GM19099 (cell line): ENCODE results near the gene TMEM183A.

Experiments
- POLR2A ChIP-seq: IDR thresholded peaks from 3 replicates; pipeline ENCODE4 v1.6.1; 2011; ENCODE audit warnings: low read depth; ENCODE audit not compliant: insufficient read length; ENCODE audit errors: extremely low read depth

TMEM183A gene

GRCh38 chr1:203037509-203038190 is 30.5 kb downstream of the TMEM183A start:
- no peak for TF ChIP-seq POLR2A

DNA sequence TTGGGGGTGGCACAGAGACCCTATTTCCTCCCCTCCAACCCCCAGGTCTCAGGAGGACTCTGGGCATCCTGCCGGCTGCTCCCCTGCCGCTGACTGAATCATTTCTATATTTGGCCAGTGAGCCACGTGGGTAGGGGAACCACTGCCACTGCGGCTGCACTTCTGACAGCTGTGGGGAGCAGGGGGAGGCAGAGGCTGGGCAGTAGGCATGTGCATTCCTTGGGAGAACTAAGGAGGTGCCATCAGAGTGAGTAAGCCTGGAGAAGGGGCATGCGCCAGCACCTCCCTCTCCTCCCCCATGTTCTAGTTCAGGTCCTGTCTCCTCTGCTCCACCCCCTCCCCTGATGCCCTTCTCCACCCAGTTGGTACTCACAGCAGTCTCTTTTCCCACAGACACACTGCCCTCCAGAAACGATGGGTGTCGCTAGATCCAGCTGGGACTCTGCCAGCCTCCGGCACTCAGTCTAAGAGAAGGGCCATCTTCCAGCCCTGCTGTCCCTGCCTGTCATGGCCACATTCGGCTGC is 31.1 kb downstream of the TMEM183A start:
- no peak for TF ChIP-seq POLR2A

- TF ChIP-seq POLR2A: no peak
These were observed 31.9 kb downstream of the TMEM183A start for GRCh38 chr1:203038891-203039608.

DNA sequence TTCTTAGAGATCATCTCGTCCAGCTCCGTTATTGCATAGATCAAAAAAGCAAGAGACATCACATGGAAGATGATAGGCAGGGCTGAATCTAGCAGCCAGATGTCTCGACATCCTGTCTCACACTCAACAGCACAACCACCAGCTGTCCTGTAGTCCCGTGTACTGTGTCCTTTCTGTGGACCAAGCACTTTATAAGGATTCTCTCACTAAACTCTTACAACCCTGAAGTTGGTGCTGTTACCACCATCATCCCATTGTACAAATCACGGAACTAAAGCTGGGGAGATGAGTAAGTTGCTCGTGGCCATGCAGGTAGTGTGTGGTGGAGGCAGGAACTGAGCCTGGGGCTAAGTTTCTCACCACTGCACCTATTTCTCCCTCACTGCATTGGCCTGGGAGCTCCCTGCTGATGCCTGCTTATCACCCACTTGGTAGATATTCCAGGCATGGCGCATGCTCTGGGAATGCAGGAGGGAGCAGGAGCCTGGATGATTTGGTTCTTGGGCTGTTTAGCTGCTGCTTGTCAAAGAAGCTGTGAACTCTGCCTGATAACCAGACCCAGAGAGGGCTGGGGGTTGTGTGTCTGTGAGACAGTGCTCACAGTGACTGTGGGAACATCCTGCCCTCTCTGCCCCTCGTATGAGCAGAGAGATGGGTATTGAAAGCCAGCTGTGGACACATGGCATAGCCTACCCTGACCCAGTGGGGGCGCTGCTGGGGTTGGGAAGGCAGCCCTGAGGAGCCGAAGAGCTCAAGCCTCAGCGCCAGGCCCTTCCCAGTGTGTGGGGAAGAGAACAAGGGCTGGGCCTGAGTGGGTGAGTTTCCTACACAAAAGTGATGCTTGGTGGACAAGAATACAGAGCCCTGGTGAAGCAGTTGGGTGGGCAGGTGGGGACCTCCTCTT is 32.7 kb downstream of the TMEM183A start:
- no peak for TF ChIP-seq POLR2A

DNA sequence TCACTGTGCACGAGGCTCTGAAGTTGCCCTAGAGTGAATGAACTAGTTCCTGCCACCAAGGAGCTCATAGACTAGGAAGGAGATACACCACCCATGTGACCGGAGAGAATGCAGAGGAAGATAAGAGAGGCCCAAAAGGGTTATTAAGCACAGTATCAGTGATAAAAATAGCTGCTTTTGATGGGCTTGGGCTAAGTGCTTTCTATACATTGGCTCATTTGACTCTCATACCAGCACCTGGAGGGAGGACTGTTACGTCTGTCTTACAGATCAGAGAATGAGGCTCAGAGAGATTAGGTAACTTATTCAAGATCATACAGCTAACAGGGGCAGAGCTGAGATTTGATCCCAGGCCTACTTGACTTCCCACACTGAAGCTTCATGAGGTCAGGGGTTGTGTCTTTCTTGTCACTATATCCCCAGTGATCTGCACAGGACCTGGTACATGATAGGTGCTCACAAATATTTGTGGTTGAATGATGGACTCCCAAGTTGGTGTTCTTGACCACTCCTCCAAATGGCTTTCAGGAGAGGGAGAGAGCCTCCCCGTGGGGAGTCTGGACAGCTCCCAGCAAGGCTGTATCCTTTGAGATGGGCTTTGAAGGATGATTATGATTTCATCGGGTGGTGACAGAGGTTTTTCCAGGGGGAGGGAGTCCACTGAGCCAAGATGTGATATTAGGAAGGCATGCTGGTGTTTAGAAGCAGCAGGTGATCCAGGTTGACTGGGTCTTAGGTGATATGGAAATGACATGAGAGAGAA is 33.5 kb downstream of the TMEM183A start:
- no peak for TF ChIP-seq POLR2A

GRCh38 chr1:203041351-203041932 is 34.3 kb downstream of the TMEM183A start:
- no peak for TF ChIP-seq POLR2A

- TF ChIP-seq POLR2A: no peak
These were observed 36.8 kb downstream of the TMEM183A start for GRCh38 chr1:203043830-203044545.

DNA sequence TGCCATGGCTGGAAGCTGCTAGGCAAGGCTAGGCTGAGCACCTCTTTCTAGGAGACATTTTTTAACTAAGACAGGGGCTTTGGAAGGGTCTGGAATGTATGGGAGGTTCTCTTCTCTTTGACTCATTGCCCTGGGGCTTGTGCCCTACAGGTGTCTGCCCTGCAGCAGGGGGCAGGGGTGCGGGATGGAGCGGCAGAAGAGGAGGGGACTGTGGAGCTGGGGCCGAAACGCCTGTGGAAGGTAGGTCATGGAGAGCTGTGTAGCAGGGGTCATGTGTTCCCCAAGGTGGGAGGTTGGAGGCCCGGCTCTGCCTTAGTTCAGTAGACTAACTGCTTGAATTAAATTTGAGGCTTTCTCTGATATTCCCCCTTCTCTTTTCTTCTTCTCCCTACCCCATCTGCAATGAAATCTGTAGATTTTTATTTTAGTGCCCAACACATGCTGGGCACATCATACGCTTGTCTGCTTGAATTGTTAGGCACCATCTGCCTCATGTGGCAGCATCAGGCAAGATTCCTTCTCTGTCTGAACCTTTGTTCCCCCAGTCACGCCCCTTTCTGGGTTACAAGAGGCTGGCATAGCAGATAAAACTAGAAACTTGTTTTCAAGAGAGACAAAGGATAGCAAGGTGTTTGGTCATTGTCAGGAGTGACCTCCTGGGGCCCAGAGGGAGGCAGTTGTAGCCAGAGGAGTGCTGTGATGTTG is 37.5 kb downstream of the TMEM183A start:
- no peak for TF ChIP-seq POLR2A

DNA sequence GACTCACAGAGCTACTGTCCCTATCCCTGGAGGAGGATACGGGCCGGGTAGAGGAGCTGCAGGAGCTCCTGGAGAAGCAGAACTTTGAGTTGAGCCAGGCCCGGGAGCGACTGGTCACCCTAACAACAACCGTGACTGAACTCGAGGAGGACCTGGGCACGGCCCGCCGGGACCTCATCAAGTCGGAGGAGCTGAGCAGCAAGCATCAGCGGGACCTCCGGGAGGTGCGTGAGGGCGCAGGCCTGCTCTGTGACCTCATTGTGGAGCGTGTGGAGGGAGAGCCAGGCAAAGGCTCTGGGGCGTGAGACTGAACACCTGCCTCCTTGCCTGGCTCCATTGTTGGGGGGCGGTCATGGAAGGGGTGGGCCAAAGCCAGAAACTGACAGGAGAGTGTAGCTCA is 38.2 kb downstream of the TMEM183A start:
- TF ChIP-seq POLR2A: no peak

GRCh38 chr1:203045821-203046594 is 38.8 kb downstream of the TMEM183A start:
- TF ChIP-seq POLR2A: no peak

GRCh38 chr1:203046984-203047630 is 39.9 kb downstream of the TMEM183A start:
- TF ChIP-seq POLR2A: no peak

DNA sequence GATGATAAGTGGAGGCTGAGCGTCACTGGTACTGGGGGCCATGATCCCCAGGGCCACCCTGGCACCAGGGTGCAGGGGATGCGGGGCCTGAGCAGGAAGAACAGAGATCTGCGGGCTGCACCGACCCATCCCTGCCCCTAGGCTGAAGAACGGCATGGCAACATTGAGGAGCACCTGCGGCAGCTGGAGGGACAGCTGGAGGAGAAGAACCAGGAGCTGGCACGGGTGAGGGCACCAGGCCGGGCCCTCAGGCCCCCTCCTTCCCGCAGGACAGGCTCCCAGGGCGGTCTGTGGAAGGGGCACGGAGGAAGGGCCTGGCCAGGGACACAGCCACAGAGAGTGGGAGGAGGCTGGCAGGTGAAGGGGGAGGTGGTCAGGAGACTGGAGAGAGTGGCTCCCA is 40.9 kb downstream of the TMEM183A start:
- no peak for TF ChIP-seq POLR2A
